ENCODE measurements around the gene ZNF74.
A peak's percentile ranks its signal among the peaks of the same experiment; 100 is the strongest.
"Not testable (repeated sequence)": the region's sequence is repeated elsewhere in the genome, so short reads cannot be mapped to it uniquely, and the experiment has no call there.

ZNF74 gene

GRCh38 chr22:20393705-20394476, at the start of gene ZNF74:
Gene ZNF74, plus strand, starts transcription at chr22:20394151. Its CDS starts 478 bp downstream, at chr22:20394629.
- peak; percentile 87 to 88 for DNase-seq

DNA sequence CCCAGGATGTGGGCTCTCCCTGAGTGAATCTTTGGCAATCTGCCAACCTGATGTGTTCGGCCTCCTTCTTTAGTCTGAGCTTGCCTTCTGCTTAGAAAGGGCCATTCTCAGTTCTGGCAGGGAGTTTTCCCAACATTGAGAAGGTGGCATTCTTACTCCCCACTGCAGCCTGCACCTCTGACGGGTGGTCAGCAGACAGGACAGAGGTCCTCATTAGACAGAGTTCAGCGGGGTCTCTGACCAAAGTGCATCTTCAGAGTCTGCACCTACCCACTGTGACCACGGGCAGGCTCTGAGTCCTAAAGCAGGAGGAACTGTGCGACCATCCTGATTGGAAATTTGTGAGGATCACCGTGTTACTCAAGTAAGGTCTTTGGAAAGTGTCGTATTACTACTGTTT, 47.4 kb upstream of the ZNF74 start:
- not testable (repeated sequence) for DNase-seq

- DNase-seq: not testable (repeated sequence)
Measured at GRCh38 chr22:20352536-20352935, 41.4 kb upstream of the ZNF74 start.

DNA sequence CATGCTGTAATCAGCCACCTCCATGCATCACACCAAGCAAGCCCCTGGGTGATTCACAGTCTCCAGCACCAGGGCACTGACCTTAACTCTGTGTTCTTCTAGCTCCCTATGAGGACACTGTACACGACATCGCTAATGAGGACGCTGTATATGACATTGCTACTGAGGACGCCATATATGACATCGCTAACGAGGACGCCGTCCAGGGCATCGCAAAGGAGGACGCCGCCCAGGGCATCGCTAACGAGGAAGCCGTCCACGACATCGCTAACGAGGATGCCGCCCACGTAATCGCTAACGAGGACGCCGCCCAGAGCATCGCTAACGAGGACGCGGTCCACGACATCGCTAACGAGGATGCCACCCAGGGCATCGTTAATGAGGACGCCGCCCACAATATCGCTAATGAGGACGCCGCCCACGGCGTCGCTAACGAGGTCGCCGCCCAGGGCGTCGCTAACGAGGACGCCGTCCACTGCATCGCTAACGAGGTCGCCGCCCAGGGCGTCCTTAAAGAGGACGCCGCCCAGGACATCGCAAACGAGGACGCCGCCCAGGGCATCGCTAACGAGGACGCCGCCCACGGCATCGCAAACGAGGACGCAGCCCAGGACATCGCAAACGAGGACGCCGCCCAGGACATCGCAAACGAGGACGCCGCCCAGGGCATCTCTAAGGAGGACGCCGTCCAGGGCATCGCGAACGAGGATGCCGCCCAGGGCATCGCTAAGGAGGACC, 39.5 kb upstream of the ZNF74 start:
- DNase-seq: no peak

GRCh38 chr22:20355939-20356636, 37.9 kb upstream of the ZNF74 start:
- DNase-seq: not testable (repeated sequence)

DNA sequence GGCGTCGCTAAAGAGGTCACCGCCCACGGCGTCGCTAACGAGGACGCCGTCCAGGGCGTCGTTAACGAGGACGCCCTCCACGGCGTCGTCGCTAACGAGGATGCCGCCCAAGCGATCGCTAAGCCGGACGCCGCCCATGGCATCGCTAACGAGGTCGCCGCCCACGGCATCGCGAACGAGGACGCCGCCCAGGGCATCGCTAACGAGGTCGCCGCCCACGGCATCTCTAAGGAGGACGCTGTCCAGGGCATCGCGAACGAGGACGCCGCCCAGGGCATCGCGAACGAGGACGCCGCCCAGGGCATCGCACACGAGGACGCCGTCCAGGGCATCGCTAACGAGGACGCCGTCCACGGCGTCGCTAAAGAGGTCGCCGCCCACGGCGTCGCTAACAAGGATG, 37.0 kb upstream of the ZNF74 start:
- DNase-seq: not testable (repeated sequence)

DNA sequence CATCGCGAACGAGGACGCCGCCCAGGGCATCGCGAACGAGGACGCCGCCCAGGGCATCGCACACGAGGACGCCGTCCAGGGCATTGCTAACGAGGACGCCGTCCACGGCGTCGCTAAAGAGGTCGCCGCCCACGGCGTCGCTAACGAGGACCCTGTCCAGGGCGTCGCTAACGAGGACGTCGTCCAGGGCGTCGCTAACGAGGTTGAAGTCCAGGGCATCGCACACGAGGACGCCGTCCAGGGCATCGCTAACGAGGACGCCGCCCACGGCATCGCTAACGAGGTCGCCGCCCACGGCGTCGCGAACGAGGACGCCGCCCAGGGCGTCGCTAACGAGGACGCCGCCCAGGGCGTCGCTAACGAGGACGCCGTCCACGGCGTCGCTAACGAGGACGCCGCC, 36.0 kb upstream of the ZNF74 start:
- DNase-seq: not testable (repeated sequence)

DNA sequence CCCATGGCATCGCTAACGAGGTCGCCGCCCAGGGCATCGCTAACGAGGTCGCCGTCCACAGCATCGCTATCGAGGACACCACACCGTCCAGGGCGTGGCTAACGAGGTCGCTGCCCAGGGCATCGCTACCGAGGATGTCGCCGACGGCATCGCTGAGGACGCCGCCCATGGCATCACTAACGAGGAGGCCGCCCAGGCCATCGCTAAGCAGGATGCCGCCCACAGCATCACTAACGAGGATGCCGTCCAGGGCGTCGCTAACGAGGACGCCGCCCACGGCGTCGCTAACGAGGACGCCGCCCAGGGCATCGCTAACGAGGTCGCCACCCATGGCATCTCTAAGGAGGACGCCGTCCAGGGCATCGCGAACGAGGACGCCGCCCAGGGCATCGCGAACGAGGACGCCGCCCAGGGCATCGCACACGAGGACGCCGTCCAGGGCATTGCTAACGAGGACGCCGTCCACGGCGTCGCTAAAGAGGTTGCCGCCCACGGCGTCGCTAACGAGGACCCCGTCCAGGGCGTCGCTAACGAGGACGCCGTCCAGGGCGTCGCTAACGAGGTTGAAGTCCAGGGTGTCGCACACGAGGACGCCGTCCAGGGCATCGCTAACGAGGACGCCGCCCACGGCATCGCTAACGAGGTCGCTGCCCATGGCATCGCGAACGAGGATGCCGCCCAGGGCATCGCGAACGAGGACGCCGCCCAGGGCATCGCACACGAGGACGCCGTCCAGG, 35.3 kb upstream of the ZNF74 start:
- not testable (repeated sequence) for DNase-seq

- DNase-seq: not testable (repeated sequence)
Measured at GRCh38 chr22:20360261-20360660, 33.7 kb upstream of the ZNF74 start.

- not testable (repeated sequence) for DNase-seq
Measured at GRCh38 chr22:20360866-20361751, 32.8 kb upstream of the ZNF74 start.

DNA sequence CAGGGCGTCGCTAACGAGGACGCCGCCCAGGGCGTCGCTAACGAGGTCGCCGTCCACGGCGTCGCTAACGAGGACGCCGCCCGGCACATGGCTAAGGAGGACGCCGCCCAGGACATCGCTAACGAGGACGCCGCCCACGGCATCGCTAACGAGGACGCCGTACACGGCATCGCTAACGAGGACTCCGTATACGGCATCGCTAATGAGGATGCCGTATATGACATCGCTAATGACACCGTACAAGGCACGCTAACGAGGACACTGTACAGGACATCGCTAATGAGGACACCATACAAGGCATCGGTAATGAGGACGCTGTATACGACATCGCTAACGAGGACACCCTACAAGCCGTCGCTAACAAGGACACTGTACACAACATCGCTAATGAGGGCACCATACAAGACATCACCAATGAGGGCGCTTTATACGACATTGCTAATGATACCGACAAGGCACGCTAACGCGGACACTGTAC, 32.2 kb upstream of the ZNF74 start:
- not testable (repeated sequence) for DNase-seq

DNA sequence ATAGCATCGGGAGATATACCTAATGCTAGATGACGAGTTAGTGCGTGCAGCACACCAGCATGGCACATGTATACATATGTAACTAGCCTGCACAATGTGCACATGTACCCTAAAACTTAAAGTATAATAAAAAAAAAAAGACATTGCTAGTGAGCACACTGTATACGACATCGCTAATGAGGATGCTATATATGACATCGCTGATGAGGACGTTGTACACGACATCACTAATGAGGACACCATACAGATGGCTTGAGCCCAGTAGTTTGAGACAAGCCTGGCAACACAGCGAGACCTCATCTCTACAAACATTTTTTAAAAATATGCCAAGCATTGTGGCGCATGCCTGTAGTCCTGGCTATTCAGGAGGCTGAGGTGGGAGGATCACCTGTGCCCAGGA, 31.5 kb upstream of the ZNF74 start:
- DNase-seq: not testable (repeated sequence)

- not testable (repeated sequence) for DNase-seq
Measured at GRCh38 chr22:20364335-20365260, 29.4 kb upstream of the ZNF74 start.

GRCh38 chr22:20366841-20367240, 27.1 kb upstream of the ZNF74 start:
- DNase-seq: not testable (repeated sequence)

DNA sequence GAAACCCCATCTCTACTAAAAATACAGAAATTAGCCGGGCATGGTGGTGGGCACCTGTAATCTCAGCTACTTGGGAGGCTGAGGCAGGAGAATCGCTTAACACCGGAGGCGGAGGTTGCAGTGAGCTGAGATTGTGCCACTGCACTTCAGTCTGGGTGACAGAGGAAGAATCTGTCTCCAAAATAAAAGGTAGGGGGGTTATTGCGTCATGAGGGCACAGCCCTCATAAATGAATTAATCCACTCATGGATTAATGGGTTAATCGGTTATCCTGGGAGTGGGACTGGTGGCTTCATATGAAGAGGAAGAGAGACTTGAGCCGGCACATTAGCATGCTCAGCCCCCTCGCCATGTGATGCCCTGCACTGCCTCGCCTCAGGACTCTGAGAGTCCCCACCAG, 25.1 kb upstream of the ZNF74 start:
- not testable (repeated sequence) for DNase-seq

GRCh38 chr22:20371687-20372086, 22.3 kb upstream of the ZNF74 start:
- DNase-seq: not testable (repeated sequence)

DNA sequence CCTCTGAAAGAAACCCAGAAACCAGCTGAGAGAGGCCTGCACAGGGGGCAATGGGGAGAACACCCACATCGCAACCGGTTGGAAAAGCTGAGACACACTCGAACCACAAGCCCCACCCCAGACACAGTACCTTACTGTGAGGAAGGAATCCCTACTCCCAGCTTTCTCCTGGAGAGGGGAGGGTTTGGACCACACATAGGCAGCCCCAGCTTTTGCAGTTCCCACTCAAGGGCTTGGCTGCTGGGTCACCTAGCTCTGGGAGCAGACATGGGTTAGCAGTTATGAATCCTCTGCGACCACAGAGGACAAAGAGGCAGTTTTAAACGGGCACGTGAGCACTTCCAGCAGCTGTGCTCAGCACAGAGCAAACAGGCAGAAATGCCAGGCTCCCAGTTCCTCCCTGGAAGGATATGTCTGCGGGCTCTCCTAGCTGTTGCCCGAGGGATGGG, 21.5 kb upstream of the ZNF74 start:
- DNase-seq: not testable (repeated sequence)

GRCh38 chr22:20373195-20373706, 20.7 kb upstream of the ZNF74 start:
- not testable (repeated sequence) for DNase-seq

GRCh38 chr22:20374130-20374529, 19.8 kb upstream of the ZNF74 start:
- not testable (repeated sequence) for DNase-seq

GRCh38 chr22:20376281-20376680, 17.7 kb upstream of the ZNF74 start:
- not testable (repeated sequence) for DNase-seq

Data from CD4-positive, alpha-beta T cell treated with Interleukin-4 for 1 hour (primary cell).